Astrocyte of the spinal cord (primary cell): ENCODE results near the gene RHBDL2.

Source experiments
- DNase-seq: peaks from one replicate; pipeline ENCODE4 v3.0.0; 2011; ENCODE audit warnings: low read depth, low spot score
- H3K4me3 ChIP-seq: 2 replicates; pipeline ENCODE4 v1.5.1; 2011; ENCODE audit warnings: low read depth, mild to moderate bottlenecking, low read length, moderate library complexity
- in situ Hi-C: cut with HindIII; loops from 2 replicates; pipeline ENCODE4 v1.10.0; 2017; ENCODE audit warnings: low sequenced_read_pairs
- TF ChIP-seq, protein P1 (sequence below): IDR thresholded peaks from 2 replicates; pipeline ENCODE4 v1.5.1; 2012; ENCODE audit warnings: low read depth, mild to moderate bottlenecking, low read length, inconsistent platforms

Gene RHBDL2

GRCh38 chr1:38932571-38932970, 9.1 kb downstream of the RHBDL2 start:
- no peak for DNase-seq
- in situ Hi-C loops = no loop called here
- TF ChIP-seq, protein P1, sequence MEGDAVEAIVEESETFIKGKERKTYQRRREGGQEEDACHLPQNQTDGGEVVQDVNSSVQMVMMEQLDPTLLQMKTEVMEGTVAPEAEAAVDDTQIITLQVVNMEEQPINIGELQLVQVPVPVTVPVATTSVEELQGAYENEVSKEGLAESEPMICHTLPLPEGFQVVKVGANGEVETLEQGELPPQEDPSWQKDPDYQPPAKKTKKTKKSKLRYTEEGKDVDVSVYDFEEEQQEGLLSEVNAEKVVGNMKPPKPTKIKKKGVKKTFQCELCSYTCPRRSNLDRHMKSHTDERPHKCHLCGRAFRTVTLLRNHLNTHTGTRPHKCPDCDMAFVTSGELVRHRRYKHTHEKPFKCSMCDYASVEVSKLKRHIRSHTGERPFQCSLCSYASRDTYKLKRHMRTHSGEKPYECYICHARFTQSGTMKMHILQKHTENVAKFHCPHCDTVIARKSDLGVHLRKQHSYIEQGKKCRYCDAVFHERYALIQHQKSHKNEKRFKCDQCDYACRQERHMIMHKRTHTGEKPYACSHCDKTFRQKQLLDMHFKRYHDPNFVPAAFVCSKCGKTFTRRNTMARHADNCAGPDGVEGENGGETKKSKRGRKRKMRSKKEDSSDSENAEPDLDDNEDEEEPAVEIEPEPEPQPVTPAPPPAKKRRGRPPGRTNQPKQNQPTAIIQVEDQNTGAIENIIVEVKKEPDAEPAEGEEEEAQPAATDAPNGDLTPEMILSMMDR = no peak
- H3K4me3 ChIP-seq = no peak overlapping the region

GRCh38 chr1:38929476-38929875, 12.2 kb downstream of the RHBDL2 start:
- H3K4me3 ChIP-seq = no peak overlapping the region
- DNase-seq = no peak
- in situ Hi-C loops = no loop called here
- TF ChIP-seq, protein P1 = no peak

DNA sequence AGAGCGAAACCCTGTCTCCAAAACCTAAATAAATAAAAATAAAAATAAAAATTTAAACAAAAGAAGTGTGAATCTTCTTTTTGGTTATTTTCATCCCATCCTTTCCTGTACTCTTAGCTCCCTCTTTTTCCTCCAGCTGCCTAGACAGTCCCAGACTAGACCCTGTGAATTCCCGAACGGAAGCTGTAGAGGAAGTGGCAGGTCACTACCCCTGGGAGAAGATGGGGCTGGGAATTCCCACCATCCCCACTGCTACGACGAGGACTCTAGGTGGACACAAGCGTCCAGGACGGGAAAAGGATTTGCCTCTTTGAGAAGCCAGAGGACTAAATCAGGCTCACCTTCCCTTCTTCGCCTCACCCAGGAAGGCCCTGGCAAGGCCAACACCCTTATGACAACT, 12.6 kb downstream of the RHBDL2 start:
- in situ Hi-C loops = no loop called here
- no peak for DNase-seq
- H3K4me3 ChIP-seq = no peak overlapping the region
- TF ChIP-seq, protein P1 = no peak

- no peak for DNase-seq
- in situ Hi-C loops = no loop called here
- no peak overlapping the region for H3K4me3 ChIP-seq
- TF ChIP-seq, protein P1 = no peak
Observed at GRCh38 chr1:38926091-38926490, 15.5 kb downstream of the RHBDL2 start.

DNA sequence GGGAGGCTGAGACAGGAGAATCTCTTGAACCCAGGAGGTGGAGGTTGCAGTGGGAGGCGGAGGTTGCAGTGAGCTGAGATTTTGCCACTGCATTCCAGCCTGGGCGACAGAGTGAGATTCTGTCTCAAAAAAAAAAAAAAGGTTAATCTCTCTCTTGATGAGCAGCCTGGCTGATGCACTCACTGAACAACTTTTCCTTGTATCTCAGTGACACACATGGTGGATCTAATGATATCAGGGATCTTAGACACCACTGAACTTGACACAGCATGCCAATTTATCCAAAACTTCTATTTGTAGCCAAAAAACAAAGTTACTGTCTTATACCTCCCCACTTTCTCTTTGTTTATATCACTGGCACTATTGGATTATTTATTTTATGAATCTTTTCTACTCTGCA, 16.2 kb downstream of the RHBDL2 start:
- H3K4me3 ChIP-seq = no peak overlapping the region
- TF ChIP-seq, protein P1 = no peak
- DNase-seq = no peak
- in situ Hi-C loops = no loop called here

DNA sequence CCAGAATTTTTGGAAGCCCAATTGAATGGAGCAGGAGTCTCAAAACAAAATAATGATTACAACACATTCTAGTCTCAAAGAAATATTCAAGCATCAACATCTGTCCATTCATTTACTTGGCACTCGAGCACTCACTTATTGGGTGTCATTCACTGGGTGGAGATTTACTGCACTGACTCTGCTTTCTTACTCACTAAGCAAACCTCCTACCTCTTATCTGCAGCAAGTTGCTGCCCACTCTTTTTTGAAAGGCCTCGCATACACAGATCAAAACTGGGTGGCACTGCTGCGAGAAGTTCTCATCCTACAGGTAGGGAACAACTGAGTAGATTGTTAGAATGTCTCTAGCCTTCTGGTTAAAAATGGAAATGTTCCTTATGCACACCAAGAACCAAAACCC, 18.0 kb downstream of the RHBDL2 start:
- in situ Hi-C loops = no loop called here
- no peak for DNase-seq
- TF ChIP-seq, protein P1 = no peak
- H3K4me3 ChIP-seq = no peak overlapping the region

DNA sequence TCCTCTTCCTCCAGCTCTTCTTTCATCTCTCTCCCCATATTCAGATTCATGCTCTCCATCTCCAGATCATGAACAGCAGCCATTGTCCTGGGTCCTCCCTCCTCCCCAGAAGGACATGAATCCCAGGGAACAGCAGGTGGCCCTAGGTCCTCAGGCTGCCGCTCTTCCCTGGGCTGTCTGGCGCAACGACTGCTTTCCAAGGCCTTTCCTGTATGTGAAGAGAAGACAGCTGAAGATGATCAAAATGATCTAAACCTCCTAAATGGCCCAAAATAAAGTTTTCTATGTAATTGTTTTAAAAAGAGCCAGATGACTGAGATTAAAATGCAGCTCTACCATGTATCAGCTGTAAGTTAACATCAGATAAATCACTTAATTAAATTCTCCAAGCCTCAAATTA, 22.5 kb downstream of the RHBDL2 start:
- TF ChIP-seq, protein P1 = no peak
- DNase-seq = no peak
- in situ Hi-C loops = no loop called here
- no peak overlapping the region for H3K4me3 ChIP-seq
